Measurements from ENCODE around the gene IGSF23. TPM values are rescaled to one million over a fixed set of nuclear protein-coding genes. Genes with fewer than 3 reads are reported as not detected.
A peak's percentile ranks its signal among the peaks of the same experiment; 100 is the strongest.
"Not testable (repeated sequence)": the region's sequence is repeated elsewhere in the genome, so short reads cannot be mapped to it uniquely, and the experiment has no call there.

The IGSF23 gene
- total RNA-seq, 1 experiment from 2014 or later: 0.37 TPM

DNA sequence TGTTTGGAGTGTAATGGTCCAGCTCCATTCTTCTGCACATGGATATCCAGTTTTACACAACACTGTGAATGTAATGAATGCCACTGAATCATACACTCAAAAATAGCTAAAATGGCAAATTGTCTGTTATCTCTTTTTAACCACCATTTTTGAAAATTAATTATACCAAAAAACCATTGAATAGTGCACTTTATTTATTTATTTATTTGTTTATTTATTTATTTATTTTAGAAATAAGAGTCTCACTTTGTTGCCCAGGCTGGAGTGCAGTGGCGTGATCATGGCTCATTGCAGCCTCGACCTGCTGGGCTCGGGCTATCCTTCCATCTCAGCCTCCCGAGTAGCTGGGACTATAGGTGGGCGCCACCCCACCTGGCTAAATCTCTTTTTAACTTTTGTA is 50.6 kb downstream of the IGSF23 start:
- no peak for DNase-seq (ENCODE audit: low read depth in 1 of 2, low spot score in 2 of 2)
- Histone ChIP-seq H3K9me3 (replicated peaks) (no peaks in the 10 kb centered on the region), H3K27ac (no peak overlapping the region), H3K36me3 (peaks cover 63% of the 10 kb centered on the region), H3K27me3 (replicated peaks) (no peaks in the 10 kb centered on the region), H3K4me3 (no peak overlapping the region), H3K4me1 (replicated peaks) (peaks cover 19% of the 10 kb centered on the region)

DNA sequence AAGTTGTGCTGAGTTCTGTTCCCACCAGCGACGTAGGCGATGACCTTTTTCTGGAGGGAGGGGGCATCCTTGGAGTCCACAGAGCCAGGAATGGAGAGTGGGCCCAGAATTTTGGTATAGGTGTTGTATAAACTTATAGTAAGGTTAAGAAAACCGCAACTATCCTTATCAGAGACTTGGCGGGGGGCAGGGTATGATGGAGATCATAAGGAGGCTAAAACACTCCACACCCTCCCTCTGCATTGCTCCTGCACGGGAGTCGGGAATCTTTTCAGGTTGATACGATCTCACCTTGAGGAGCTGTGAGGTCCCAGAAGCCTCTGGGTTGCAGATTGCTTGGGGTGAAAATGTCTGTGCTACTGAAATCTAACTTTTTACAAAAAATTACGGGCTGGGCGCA is 51.6 kb downstream of the IGSF23 start:
- Histone ChIP-seq H3K27me3 (replicated peaks) (no peaks in the 10 kb centered on the region), H3K36me3 (peaks cover 55% of the 10 kb centered on the region), H3K9me3 (replicated peaks) (no peaks in the 10 kb centered on the region), H3K27ac (no peak overlapping the region), H3K4me1 (replicated peaks) (peaks cover 19% of the 10 kb centered on the region), H3K4me3 (no peak overlapping the region)
- no peak for DNase-seq (ENCODE audit: low read depth in 1 of 2, low spot score in 2 of 2)

GRCh38 chr19:44666852-44667556 is 53.6 kb downstream of the IGSF23 start:
- no peak overlapping the region for H3K27ac ChIP-seq
- DNase-seq (ENCODE audit: low read depth in 1 of 2, low spot score in 2 of 2): no peak

DNA sequence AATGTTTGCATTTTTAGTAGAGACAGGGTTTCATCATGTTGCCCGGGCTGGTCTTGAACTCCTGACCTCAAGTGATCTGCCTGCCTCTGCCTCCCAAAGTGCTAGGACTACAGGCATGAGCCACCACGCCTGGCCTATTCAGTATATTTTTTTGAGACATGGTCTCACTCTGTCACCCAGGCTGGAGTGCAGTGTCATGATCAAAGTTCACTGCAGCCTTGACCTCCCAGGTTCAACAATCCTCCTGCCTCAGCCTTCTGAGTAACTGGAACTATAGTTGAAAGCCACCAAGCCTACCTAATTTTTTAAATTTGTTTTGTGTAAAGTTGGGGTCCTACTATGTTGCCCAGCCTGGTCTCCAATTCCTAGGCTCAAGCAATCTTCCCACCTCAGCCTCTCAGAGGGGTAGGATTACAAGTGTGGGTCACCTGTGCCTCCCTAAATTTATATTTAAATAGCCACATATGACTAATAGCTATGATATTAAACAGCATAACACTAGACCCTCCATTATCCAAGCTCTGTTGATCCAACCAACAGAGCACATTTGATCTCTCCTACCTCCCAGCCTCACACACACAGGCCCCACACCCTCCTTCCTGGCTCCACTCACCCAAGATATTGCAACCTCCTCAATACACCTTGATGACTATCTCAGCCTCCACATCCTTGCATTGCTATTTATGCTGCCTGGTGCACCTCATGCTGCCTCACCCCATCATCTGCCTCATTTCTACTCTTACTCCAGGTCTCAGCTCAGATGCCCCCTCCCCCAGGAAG is 55.8 kb downstream of the IGSF23 start:
- no peak for DNase-seq (ENCODE audit: low read depth in 1 of 2, low spot score in 2 of 2)
- Histone ChIP-seq H3K27ac (no peak overlapping the region), H3K9me3 (replicated peaks) (peaks cover 2% of the 10 kb centered on the region; the same call in 1 of the 2 replicates), H3K36me3 (peaks cover 15% of the 10 kb centered on the region), H3K4me1 (replicated peaks) (no peaks in the 10 kb centered on the region), H3K4me3 (no peak overlapping the region), H3K27me3 (replicated peaks) (no peaks in the 10 kb centered on the region)

More at GRCh38 chr19:44666852-44667556, 53.6 kb downstream of the IGSF23 start:
- H3K36me3 ChIP-seq: peaks cover 34% of the 10 kb centered on the region
- H3K4me1 ChIP-seq (replicated peaks): peaks cover 15% of the 10 kb centered on the region
- peaks cover 2% of the 10 kb centered on the region; the same call in 1 of the 2 replicates for H3K9me3 ChIP-seq (replicated peaks)
- H3K27me3 ChIP-seq (replicated peaks): no peaks in the 10 kb centered on the region
- no peak overlapping the region for H3K4me3 ChIP-seq

DNA sequence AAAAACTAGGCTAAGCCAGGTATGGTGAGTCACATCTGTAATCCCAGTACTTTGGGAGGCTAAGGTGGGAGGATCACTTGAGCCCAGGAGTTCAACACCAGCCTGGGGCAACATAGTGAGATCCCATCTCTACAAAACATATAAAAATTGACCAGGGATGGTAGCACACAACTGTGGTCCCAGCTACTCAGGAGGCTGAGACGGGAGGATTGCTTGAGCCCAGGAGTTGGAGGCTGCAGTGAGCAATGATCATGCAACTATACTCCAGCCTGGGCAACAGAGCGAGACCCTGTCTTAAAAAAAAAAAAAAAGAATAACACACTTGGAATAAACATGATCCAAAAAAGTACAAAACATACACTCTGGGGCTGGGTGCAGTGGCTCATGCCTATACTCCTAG is 56.7 kb downstream of the IGSF23 start:
- not testable (repeated sequence) for H3K27ac ChIP-seq

GRCh38 chr19:44671400-44671799 is 58.0 kb downstream of the IGSF23 start, which contains the start of gene CEACAM19:
TSS of gene CEACAM19 (plus strand) at chr19:44671482. CDS start at chr19:44671932, 450 bp downstream.
- Histone ChIP-seq H3K27ac (no peak within 1 kb of the TSS), H3K9me3 (replicated peaks) (peaks cover 2% of the 10 kb centered on the region; the same call in 1 of the 2 replicates), H3K4me1 (replicated peaks) (no peaks in the 10 kb centered on the region), H3K27me3 (replicated peaks) (no peaks in the 10 kb centered on the region), H3K4me3 (no peak within 1 kb of the TSS), H3K36me3 (peaks cover 4% of the 10 kb centered on the region)
- no peak for DNase-seq (ENCODE audit: low read depth in 1 of 2, low spot score in 2 of 2)

More for the DNA sequence above, 56.7 kb downstream of the IGSF23 start:
- not testable (repeated sequence) for H3K4me3 ChIP-seq; H3K9me3 ChIP-seq (replicated peaks); DNase-seq (ENCODE audit: low read depth in 1 of 2, low spot score in 2 of 2); H3K4me1 ChIP-seq (replicated peaks); H3K36me3 ChIP-seq; H3K27me3 ChIP-seq (replicated peaks)

DNA sequence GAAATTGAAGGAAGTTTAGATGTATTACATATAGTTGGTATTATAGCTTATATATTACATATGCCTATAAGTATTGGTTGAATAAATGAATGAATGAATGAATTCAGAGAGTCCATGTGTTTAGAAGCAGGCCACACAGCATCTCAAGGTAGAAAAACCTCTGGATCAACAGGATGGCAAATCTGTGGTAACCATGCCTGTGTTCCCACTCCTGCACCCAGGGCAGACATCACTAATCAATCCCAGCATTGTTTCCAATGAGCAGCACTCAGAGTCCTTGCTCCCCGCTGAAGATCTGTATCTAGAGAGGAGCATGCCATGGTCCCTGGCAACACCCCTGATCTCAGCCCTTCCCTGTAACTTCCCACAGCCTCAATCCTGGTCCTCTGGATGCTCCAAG is 58.9 kb downstream of the IGSF23 start:
- DNase-seq (ENCODE audit: low read depth in 1 of 2, low spot score in 2 of 2): no peak
- no peaks in the 10 kb centered on the region for H3K27me3 ChIP-seq (replicated peaks)
- no peaks in the 10 kb centered on the region; the same call in none of the 2 replicates for H3K36me3 ChIP-seq
- H3K9me3 ChIP-seq (replicated peaks): peaks cover 2% of the 10 kb centered on the region; the same call in 1 of the 2 replicates
- no peak overlapping the region for H3K27ac ChIP-seq
- H3K4me3 ChIP-seq: no peak overlapping the region
- peaks cover 7% of the 10 kb centered on the region for H3K4me1 ChIP-seq (replicated peaks)

DNA sequence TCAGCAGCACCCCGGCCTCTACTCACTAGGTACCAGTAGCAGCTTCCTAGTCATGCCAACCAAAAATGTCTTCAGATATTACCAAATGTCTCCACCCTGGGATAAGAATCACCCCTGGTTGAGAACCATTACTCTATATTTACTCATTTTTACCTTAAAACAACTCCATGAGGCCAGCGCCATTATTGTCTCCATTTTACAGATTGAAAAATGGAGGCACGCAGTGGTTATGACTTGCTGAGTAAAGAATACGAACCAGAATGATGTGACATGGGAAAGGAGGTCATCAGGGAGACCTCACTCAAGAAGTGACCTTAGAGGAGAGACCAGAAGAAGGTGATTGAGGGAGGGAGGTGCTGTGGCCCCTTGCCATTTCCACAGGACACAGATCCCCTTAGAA is 60.1 kb downstream of the IGSF23 start:
- peaks cover 12% of the 10 kb centered on the region for H3K4me1 ChIP-seq (replicated peaks)
- H3K4me3 ChIP-seq: no peak overlapping the region
- DNase-seq (ENCODE audit: low read depth in 1 of 2, low spot score in 2 of 2): no peak
- H3K9me3 ChIP-seq (replicated peaks): peaks cover 2% of the 10 kb centered on the region; the same call in 1 of the 2 replicates
- H3K27ac ChIP-seq: no peak overlapping the region
- H3K36me3 ChIP-seq: no peaks in the 10 kb centered on the region; the same call in 1 of the 2 replicates
- H3K27me3 ChIP-seq (replicated peaks): no peaks in the 10 kb centered on the region

DNA sequence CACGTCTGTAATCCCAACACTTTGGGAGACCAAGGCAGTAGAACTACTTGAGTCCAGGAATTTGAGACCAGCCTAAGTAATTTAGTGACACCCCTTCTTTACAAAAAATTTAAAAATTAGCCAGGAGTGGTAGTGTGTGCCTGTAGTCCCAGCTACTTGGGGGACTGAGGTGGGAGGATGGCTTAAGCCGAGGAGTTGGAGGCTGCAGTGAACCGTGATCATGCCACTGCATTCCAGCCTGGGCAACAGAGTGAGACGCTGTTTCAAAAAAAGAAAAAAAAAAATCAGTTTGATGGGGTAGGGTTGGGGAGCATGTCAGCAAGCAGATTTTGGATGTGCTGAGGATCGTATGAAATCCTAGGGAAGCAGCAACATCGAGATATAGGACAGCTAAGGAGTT is 62.2 kb downstream of the IGSF23 start:
- no peak overlapping the region for H3K27ac ChIP-seq
- H3K4me1 ChIP-seq (replicated peaks): peaks cover 12% of the 10 kb centered on the region
- no peak for DNase-seq (ENCODE audit: low read depth in 1 of 2, low spot score in 2 of 2)
- H3K4me3 ChIP-seq: no peak overlapping the region
- H3K27me3 ChIP-seq (replicated peaks): no peaks in the 10 kb centered on the region
- peaks cover 2% of the 10 kb centered on the region; the same call in 1 of the 2 replicates for H3K9me3 ChIP-seq (replicated peaks)
- H3K36me3 ChIP-seq: no peaks in the 10 kb centered on the region; the same call in 1 of the 2 replicates

GRCh38 chr19:44677019-44677811 is 63.9 kb downstream of the IGSF23 start:
- H3K27ac ChIP-seq: peak overlapping the region; percentile 32
- peak in 1 of 2 experiments; percentile 74 for DNase-seq (ENCODE audit: low read depth in 1 of 2, low spot score in 2 of 2)
- H3K27me3 ChIP-seq (replicated peaks): no peaks in the 10 kb centered on the region
- H3K4me3 ChIP-seq: no peak overlapping the region
- H3K9me3 ChIP-seq (replicated peaks): no peaks in the 10 kb centered on the region
- no peaks in the 10 kb centered on the region; the same call in 1 of the 2 replicates for H3K36me3 ChIP-seq
- H3K4me1 ChIP-seq (replicated peaks): peaks cover 12% of the 10 kb centered on the region

GRCh38 chr19:44680536-44680935 is 67.2 kb downstream of the IGSF23 start:
- Histone ChIP-seq H3K4me1 (replicated peaks) (peaks cover 25% of the 10 kb centered on the region), H3K36me3 (peaks cover 3% of the 10 kb centered on the region; the same call in 1 of the 2 replicates), H3K4me3 (no peak overlapping the region), H3K27ac (no peak overlapping the region), H3K27me3 (replicated peaks) (no peaks in the 10 kb centered on the region), H3K9me3 (replicated peaks) (no peaks in the 10 kb centered on the region)
- DNase-seq (ENCODE audit: low read depth in 1 of 2, low spot score in 2 of 2): no peak

DNA sequence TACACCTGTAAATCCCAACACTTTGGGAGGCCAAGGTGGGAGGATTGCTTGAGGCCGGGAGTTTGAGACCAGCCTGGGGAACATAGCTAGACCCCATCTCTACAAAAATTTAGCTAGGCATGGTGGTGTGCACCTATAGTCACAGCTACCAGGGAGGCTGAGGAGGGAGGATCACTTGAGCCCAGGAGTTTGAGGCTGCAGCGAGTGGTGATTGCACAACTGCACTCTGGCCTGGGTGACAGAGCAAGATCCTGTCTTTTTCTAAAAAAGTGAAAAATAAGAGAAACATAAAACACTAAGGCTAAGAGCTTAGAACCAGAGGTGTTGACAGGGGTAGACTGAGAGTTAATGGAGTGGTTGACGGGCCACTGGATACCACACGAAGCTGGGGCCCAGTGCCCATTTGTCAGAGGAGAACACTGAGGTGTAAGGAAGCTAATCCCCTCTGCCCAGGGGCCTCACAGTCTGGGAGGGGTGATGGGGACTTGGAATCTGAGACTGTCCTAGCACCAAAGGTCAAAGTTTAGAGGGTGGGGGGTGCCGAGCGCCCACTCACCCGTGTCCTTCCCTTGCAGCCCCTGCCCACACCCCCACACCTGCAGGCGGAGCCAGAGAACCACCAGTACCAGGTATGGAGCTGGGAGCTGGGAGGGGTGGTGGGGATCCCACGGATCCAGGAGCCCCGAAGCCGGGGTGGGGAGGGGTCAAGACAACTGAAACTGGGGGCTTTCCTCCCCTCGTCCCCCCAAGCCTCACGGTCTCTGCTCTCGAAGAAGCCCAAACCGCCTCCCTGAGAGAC is 68.8 kb downstream of the IGSF23 start:
- H3K27ac ChIP-seq: no peak overlapping the region
- H3K27me3 ChIP-seq (replicated peaks): no peaks in the 10 kb centered on the region
- H3K9me3 ChIP-seq (replicated peaks): no peaks in the 10 kb centered on the region
- H3K4me3 ChIP-seq: no peak overlapping the region
- peaks cover 23% of the 10 kb centered on the region for H3K4me1 ChIP-seq (replicated peaks)
- DNase-seq (ENCODE audit: low read depth in 1 of 2, low spot score in 2 of 2): no peak
- peaks cover 3% of the 10 kb centered on the region; the same call in 1 of the 2 replicates for H3K36me3 ChIP-seq

- DNase-seq (ENCODE audit: low read depth in 1 of 2, low spot score in 2 of 2): no peak
- peaks cover 17% of the 10 kb centered on the region for H3K4me1 ChIP-seq (replicated peaks)
- H3K27me3 ChIP-seq (replicated peaks): no peaks in the 10 kb centered on the region
- peaks cover 3% of the 10 kb centered on the region; the same call in 1 of the 2 replicates for H3K36me3 ChIP-seq
- H3K4me3 ChIP-seq: no peak overlapping the region
- no peak overlapping the region for H3K27ac ChIP-seq
- H3K9me3 ChIP-seq (replicated peaks): no peaks in the 10 kb centered on the region
Measured at GRCh38 chr19:44682807-44683206, 69.4 kb downstream of the IGSF23 start.
